ENCODE data around the gene MOGAT3. TPM values are rescaled to one million over a fixed set of nuclear protein-coding genes. Genes with fewer than 3 reads are reported as not detected.
"Not testable (repeated sequence)": the region's sequence is repeated elsewhere in the genome, so short reads cannot be mapped to it uniquely, and the experiment has no call there.

The MOGAT3 gene
- total RNA-seq, 4 donors from 2014 or later: not detected

DNA sequence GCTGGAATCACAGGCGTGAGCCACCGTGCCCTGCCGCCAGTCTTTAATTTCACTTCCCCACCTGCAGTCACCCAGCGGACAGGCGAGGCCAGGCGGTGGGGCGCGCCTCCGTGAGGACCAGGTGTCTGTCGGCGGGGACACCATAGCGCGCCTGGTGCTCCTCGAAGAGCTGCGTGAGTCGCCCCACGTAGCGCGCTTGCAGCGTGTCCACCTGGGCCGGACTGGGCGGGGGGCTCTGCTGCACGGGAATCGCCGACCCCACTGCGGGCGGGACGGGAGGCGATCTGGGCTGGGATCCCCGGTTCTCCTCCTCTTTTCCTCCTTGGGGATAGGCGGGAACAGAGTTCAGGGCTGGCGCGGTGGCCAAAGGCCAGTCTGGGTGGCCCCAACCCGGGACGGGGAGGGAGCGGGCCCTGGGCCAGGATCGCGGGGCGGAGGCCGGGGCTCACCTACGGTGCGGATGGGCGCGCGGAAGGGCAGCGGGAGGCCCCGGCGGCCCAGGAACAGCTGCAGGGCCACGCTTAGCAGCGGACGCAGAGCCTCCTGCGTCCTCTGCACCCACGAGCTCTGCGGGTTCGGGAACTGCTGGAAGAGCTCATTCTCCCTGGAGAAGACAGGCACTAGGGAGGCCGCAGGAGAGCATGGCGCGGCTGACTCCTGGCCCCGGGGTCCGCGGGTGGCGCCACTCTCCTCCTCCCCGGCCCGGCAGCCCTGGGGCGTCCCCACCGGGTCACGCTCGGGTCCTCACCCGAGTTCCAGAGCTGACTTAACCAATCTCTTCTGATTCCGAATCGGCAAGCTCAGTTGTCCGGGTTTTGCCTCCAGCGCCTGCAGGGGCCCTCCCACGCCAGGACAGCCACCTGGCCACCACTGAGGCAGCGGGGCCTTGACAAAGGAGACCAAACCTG is 1.1 kb upstream of the MOGAT3 start:
- Histone ChIP-seq H3K9me3 (no peaks in the 10 kb centered on the region), H3K4me3 (peak overlapping the region in 1 of 2 donors; percentile 25), H3K27me3 (peaks cover 67% of the 10 kb centered on the region), H3K27ac (no peak overlapping the region), H3K4me1 (peaks cover 0 to 11% (median 8%) of the 10 kb centered on the region in 3 donors), H3K36me3 (peaks cover 0 to 14% of the 10 kb centered on the region in 2 donors)
- TF ChIP-seq, protein P1, sequence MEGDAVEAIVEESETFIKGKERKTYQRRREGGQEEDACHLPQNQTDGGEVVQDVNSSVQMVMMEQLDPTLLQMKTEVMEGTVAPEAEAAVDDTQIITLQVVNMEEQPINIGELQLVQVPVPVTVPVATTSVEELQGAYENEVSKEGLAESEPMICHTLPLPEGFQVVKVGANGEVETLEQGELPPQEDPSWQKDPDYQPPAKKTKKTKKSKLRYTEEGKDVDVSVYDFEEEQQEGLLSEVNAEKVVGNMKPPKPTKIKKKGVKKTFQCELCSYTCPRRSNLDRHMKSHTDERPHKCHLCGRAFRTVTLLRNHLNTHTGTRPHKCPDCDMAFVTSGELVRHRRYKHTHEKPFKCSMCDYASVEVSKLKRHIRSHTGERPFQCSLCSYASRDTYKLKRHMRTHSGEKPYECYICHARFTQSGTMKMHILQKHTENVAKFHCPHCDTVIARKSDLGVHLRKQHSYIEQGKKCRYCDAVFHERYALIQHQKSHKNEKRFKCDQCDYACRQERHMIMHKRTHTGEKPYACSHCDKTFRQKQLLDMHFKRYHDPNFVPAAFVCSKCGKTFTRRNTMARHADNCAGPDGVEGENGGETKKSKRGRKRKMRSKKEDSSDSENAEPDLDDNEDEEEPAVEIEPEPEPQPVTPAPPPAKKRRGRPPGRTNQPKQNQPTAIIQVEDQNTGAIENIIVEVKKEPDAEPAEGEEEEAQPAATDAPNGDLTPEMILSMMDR (IDR thresholded peaks at IDR 0.05): no peak
- no peak for TF ChIP-seq EP300 (IDR thresholded peaks at IDR 0.05)
- no peak for TF ChIP-seq POLR2A (IDR thresholded peaks at IDR 0.05)
- TF ChIP-seq POLR2AphosphoS5 (IDR thresholded peaks at IDR 0.05): no peak
- WGBS, 2 donors (ENCODE audit: low coverage in 1 of 2): 0 to 6% methylated on average over 3 to 10 of the region's 75 CpGs
- ATAC-seq: no peak

DNA sequence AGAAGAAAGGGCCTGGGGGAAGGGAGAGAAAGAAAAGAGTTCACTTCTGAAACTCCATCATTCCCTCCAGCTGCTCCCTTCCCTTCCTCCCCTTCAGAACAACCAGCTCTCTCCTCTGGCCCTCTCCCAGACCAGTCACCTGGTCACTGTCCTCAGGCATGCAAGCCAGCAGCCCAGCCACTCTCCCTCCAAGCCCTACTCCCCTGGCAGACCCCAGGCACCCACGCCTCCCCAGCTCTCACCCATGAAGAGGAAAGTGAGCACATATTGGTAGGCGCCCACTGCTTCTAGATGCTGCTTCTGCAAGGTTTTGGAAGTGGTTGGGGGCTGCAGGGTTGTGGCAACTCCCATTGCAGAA is 353 bp downstream of the MOGAT3 start:
- H3K9me3 ChIP-seq: no peaks in the 10 kb centered on the region
- ATAC-seq: no peak
- H3K27ac ChIP-seq: no peak overlapping the region
- no peak overlapping the region for H3K4me3 ChIP-seq
- peaks cover 0 to 11% (median 8%) of the 10 kb centered on the region in 3 donors for H3K4me1 ChIP-seq
- no peaks in the 10 kb centered on the region for H3K36me3 ChIP-seq
- H3K27me3 ChIP-seq: peaks cover 81% of the 10 kb centered on the region
- TF ChIP-seq, protein P1 (IDR thresholded peaks at IDR 0.05): no peak
- no peak for TF ChIP-seq EP300 (IDR thresholded peaks at IDR 0.05)
- TF ChIP-seq POLR2A (IDR thresholded peaks at IDR 0.05): no peak
- TF ChIP-seq POLR2AphosphoS5 (IDR thresholded peaks at IDR 0.05): no peak
- no CpG with 5 or more reads among the region's 2 CpGs for WGBS, 2 donors (ENCODE audit: low coverage in 1 of 2)

DNA sequence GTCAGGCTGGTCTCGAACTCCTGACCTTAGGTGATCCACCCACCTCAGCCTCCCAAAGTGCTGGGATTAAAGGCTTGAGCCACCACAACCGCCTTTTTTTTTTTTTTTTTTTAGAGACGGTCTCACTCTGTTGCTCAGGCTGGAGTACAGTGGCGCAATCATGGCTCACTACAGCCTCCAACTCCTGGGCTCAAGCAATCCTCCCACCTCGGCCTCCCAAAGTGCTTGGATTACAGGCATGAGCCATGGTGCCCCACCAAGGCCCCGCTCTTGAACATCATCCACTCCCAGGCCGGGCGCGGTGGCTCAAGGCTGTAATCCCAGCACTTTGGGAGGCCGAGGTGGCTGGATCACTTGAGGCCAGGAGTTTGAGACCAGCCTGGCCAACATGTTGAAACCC is 1.3 kb downstream of the MOGAT3 start:
- WGBS, 2 donors (ENCODE audit: low coverage in 1 of 2): 92 to 100% methylated on average over 1 to 3 of the region's 10 CpGs
- H3K4me3 ChIP-seq, ATAC-seq, H3K9me3 ChIP-seq, H3K27ac ChIP-seq, H3K36me3 ChIP-seq: not testable (repeated sequence)
- Histone ChIP-seq H3K4me1 (peaks cover 0 to 11% (median 8%) of the 10 kb centered on the region in 3 donors), H3K27me3 (peaks cover 90% of the 10 kb centered on the region)

DNA sequence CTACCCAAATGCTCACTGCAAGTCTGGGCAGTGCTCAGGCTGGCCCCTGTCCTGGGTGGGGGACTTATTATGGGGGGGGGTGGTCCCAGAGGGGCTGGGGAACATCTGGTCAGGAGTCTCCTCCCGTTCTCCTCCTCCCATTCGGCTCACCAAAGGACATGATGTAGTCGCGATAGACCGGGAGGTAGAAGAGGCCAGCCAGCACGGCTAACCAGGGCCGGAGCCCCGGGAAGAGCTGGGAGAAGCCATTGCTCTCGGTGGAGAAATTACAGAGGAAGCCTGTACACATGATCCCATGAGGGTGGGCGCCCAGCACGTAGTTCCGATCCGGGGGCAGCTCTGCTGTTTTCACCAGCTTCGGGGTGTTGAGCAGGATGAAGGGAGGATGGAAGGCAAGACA is 2.4 kb downstream of the MOGAT3 start:
- Histone ChIP-seq H3K4me1 (peaks cover 0 to 11% (median 8%) of the 10 kb centered on the region in 3 donors), H3K4me3 (no peak overlapping the region), H3K36me3 (no peaks in the 10 kb centered on the region), H3K27ac (no peak overlapping the region), H3K27me3 (peaks cover 97% of the 10 kb centered on the region), H3K9me3 (no peaks in the 10 kb centered on the region)
- 77 to 79% methylated on average over 4 to 5 of the region's 14 CpGs for WGBS, 2 donors (ENCODE audit: low coverage in 1 of 2)
- no peak for ATAC-seq
- TF ChIP-seq POLR2A (IDR thresholded peaks at IDR 0.05) (no peak), EP300 (IDR thresholded peaks at IDR 0.05) (no peak), POLR2AphosphoS5 (IDR thresholded peaks at IDR 0.05) (no peak)
- TF ChIP-seq, protein P1 (IDR thresholded peaks at IDR 0.05): no peak

DNA sequence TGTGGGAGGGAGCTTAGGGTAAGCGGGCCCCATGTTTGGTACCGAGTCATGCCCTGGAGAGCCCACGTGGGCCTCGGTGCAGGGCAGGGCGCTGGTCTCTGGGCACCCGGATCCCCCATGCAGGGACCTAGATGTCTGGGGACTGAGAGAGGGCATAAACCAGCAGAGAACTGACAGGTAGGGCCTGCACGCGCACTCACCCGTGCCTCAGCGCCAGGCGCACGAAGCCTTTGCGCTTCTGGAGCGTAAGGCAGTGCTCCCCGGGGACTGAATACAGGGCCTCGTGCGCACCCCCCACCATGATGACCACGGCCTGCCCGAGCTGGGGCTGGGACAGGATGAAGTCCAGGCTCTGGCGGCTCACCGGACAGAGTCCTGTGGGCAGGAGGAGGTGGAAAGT is 2.8 kb downstream of the MOGAT3 start:
- no peaks in the 10 kb centered on the region for H3K36me3 ChIP-seq
- no CpG with 5 or more reads among the region's 21 CpGs for WGBS, 2 donors (ENCODE audit: low coverage in 1 of 2)
- H3K27me3 ChIP-seq: peaks cover 97% of the 10 kb centered on the region
- H3K4me1 ChIP-seq: peaks cover 0 to 11% (median 8%) of the 10 kb centered on the region in 3 donors
- H3K27ac ChIP-seq: no peak overlapping the region
- no peak for TF ChIP-seq POLR2AphosphoS5 (IDR thresholded peaks at IDR 0.05)
- TF ChIP-seq, protein P1 (IDR thresholded peaks at IDR 0.05): no peak
- TF ChIP-seq EP300 (IDR thresholded peaks at IDR 0.05): no peak
- no peak for TF ChIP-seq POLR2A (IDR thresholded peaks at IDR 0.05)
- H3K9me3 ChIP-seq: no peaks in the 10 kb centered on the region
- H3K4me3 ChIP-seq: no peak overlapping the region
- ATAC-seq: no peak

All from gastroesophageal sphincter (tissue), 4 donors.